Mesothelial cell of epicardium (in vitro differentiated cells): ENCODE results near the gene MSMB. TPM values are rescaled to one million over a fixed set of nuclear protein-coding genes. Genes with fewer than 3 reads are reported as not detected.

Experiments used
- DNase-seq, 2 experiments: peaks; one replicate each; pipeline ENCODE4 v3.0.0; 2021; ENCODE audit warnings: low spot score in 2 of 2; ENCODE audit not compliant: unreplicated experiment in 2 of 2
- H3K27ac Mint-ChIP-seq: 2 replicates; pipeline ENCODE4 v1.8.0; 2021; ENCODE audit warnings: mixed read lengths
- H3K27me3 Mint-ChIP-seq: 2 replicates; pipeline ENCODE4 v1.8.0; 2021; ENCODE audit warnings: low read depth, mixed read lengths
- H3K36me3 Mint-ChIP-seq: 2 replicates; pipeline ENCODE4 v1.8.0; 2021; ENCODE audit warnings: mixed read lengths
- H3K4me1 Mint-ChIP-seq: 2 replicates; pipeline ENCODE4 v1.8.0; 2021; ENCODE audit warnings: mixed read lengths
- H3K4me3 Mint-ChIP-seq: 2 replicates; pipeline ENCODE4 v1.8.0; 2021; ENCODE audit warnings: mild to moderate bottlenecking, moderate library complexity, mixed read lengths
- H3K9me3 Mint-ChIP-seq: 2 replicates; pipeline ENCODE4 v1.8.0; 2021; ENCODE audit warnings: mixed read lengths
- CTCF ChIP-seq: fragments of 200-600 bp; sonication (generic); IDR thresholded peaks from one replicate; pipeline ENCODE4 v1.5.0; 2021; ENCODE audit warnings: antibody characterized with exemption; ENCODE audit not compliant: unreplicated experiment
- total RNA-seq: library from RNA; stranded (reverse); gene quantifications from 3 replicates; pipeline ENCODE4 v1.2.1, GENCODE V29; 2021

MSMB gene
- total RNA-seq, 1 donor from 2014 or later: not detected

DNA sequence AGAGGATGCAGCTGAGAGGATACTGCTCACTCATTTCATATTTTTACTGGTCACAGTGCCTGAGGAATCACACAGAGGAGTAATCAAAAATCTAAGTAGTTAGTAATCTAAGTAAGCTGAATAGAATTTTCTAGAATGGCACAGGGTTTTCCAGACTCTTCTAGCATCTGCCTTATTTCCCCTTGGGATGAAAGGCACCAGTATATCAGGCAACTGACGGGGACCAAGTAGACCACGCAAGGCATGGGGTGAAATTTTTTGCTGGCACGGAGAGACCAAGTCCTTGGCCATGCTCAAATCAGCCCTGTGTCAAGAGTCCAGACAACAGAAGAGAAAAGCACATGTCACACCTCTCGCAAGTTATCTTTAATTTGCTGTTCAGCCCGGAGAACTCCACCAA lies 29.9 kb downstream of the MSMB start:
- Mint-ChIP-seq H3K9me3 (no peaks in the 10 kb centered on the region), H3K4me3 (no peak overlapping the region), H3K4me1 (peaks cover 3% of the 10 kb centered on the region), H3K27me3 (no peaks in the 10 kb centered on the region), H3K36me3 (peaks cover 21% of the 10 kb centered on the region), H3K27ac (no peak overlapping the region)
- DNase-seq: no peak
- no peak for TF ChIP-seq CTCF

DNA sequence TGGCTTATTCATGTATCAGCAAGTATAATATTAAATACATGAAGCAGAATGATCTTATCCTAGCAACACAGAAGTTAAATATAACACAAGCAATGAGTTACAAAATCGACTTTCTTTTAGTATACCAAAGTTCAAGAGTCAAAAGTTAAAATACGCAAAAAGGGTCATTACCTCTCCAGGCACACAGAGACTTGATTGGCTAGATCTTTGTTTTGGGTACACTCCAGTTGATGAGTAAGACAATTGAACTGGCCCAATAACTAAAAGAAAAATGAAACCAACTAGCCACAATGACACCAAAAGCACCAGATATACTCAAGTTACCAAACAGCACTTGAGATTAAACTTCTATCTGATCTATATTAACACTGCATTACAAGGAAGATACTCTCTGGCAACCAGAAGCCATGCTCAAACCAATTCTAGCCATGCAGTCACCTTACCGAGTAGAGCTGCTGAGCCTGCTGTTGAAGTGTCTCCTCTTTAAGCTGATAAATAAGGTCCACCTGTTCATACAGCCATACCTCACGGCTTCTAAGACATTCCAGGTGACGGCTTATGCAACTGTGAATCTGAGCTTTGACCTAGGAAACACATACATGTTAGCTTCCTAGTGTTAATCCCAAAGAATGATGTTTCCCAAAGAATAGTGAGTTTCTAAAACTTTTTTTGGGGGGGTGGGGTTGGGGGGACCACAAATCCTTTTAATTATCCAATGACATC lies 31.2 kb downstream of the MSMB start:
- H3K4me3 Mint-ChIP-seq: no peak overlapping the region
- no peaks in the 10 kb centered on the region for H3K9me3 Mint-ChIP-seq
- TF ChIP-seq CTCF: no peak
- no peaks in the 10 kb centered on the region for H3K27me3 Mint-ChIP-seq
- no peak for DNase-seq
- H3K27ac Mint-ChIP-seq: no peak overlapping the region
- H3K36me3 Mint-ChIP-seq: peaks cover 32% of the 10 kb centered on the region
- H3K4me1 Mint-ChIP-seq: peaks cover 2% of the 10 kb centered on the region

DNA sequence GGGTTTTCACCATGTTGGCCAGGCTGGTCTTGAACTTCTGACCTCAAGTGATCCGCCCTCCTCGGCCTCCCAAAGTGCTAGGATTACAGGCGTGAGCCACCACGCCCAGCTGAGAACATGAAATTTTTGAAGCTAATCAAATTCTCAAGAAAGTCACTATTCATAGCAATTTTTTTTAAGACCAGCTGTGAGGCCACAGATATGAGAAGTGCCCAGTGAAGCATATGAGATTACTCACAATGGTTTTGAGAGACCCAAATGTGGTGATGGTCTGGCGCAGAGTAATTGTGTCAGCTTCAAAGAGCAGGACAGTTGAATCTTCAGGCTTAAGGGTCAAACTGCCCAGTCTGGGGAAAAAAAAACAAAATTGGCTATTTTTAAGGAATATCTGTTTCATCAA lies 31.9 kb downstream of the MSMB start:
- Mint-ChIP-seq H3K27me3 (no peaks in the 10 kb centered on the region), H3K4me1 (no peaks in the 10 kb centered on the region), H3K4me3 (no peak overlapping the region), H3K27ac (no peak overlapping the region), H3K9me3 (no peaks in the 10 kb centered on the region), H3K36me3 (peaks cover 39% of the 10 kb centered on the region)
- DNase-seq: no peak
- TF ChIP-seq CTCF: no peak

DNA sequence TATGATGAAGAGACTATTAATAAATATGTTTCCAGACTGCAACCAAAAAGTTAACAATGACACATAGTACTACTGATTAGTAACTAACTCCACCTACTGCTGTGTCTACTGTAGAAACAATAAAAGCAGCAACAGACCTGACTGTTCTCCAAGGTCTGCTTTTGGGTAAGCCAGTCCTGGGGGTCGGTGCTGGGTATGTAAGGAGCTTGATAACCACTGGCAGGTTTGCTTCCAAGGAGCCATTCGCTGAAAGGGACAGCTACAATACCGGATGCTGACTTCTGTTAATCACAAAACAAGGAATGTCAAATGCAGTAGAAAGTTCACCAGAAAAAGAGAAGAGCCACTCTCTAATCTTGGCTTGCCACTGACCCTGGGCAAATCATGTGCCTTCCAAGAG lies 33.3 kb downstream of the MSMB start:
- no peak for DNase-seq
- H3K9me3 Mint-ChIP-seq: peaks cover 6% of the 10 kb centered on the region
- peaks cover 49% of the 10 kb centered on the region for H3K36me3 Mint-ChIP-seq
- H3K27me3 Mint-ChIP-seq: no peaks in the 10 kb centered on the region
- H3K4me1 Mint-ChIP-seq: no peaks in the 10 kb centered on the region
- no peak for TF ChIP-seq CTCF
- no peak overlapping the region for H3K4me3 Mint-ChIP-seq
- no peak overlapping the region for H3K27ac Mint-ChIP-seq

GRCh38 chr10:46006219-46006618 lies 39.9 kb downstream of the MSMB start:
- peaks cover 59% of the 10 kb centered on the region for H3K36me3 Mint-ChIP-seq
- DNase-seq: no peak
- H3K27ac Mint-ChIP-seq: no peak overlapping the region
- no peak for TF ChIP-seq CTCF
- H3K4me1 Mint-ChIP-seq: no peaks in the 10 kb centered on the region
- peaks cover 6% of the 10 kb centered on the region for H3K9me3 Mint-ChIP-seq
- H3K27me3 Mint-ChIP-seq: no peaks in the 10 kb centered on the region
- no peak overlapping the region for H3K4me3 Mint-ChIP-seq
